GM12801 (cell line): ENCODE measurements around the gene ZNF649.

ENCODE experiments used
- CTCF ChIP-seq: IDR thresholded peaks from one replicate; pipeline ENCODE4 v1.5.1; 2011; ENCODE audit warnings: control low read depth; ENCODE audit not compliant: insufficient read length; ENCODE audit errors: extremely low read depth

The ZNF649 gene

GRCh38 chr19:51873097-51873496 lies 31.7 kb downstream of the ZNF649 start:
- TF ChIP-seq CTCF: no peak

- TF ChIP-seq CTCF: no peak
Measured at GRCh38 chr19:51861870-51862622, 42.8 kb downstream of the ZNF649 start.
